Measurements from ENCODE around the gene RPL41.
"Not testable (repeated sequence)": the region's sequence is repeated elsewhere in the genome, so short reads cannot be mapped to it uniquely, and the experiment has no call there.

Gene RPL41

GRCh38 chr12:56104815-56105608 lies 11.4 kb upstream of the RPL41 start:
- ChIA-PET POLR2A (interaction anchor here (0.6 to 3.1 kb wide), 19 partner anchors 8 to 1810 kb away, joined by 3 to 56 read pairs (median 3); partner anchors contain the start of genes ANKRD52, DGKA, ERBB3 and ESYT1), CTCF (interaction anchor here (0.9 to 3.1 kb wide), 13 partner anchors 10 to 367 kb away, joined by 3 to 42 read pairs (median 4); partner anchors contain the start of genes RNF41, RPL41, SMARCC2 and ZC3H10)
- no peak for DNase-seq (ENCODE audit: extremely low spot score)
- no peak for TF ChIP-seq CTCF (IDR thresholded peaks at IDR 0.05; ENCODE audit: control extremely low read depth, extremely low read depth, low read depth, missing control alignments)

GRCh38 chr12:56105609-56105902 lies 10.9 kb upstream of the RPL41 start:
- no peak for TF ChIP-seq CTCF (IDR thresholded peaks at IDR 0.05; ENCODE audit: control extremely low read depth, extremely low read depth, low read depth, missing control alignments)
- POLR2A ChIA-PET = interaction anchor here (0.7 to 3.1 kb wide), 4 partner anchors 12 to 1810 kb away, joined by 3 to 56 read pairs (median 7); partner anchors contain the start of genes ESYT1, RPL41, SMARCC2 and ZC3H10
- CTCF ChIA-PET = interaction anchor here (1.0 to 3.1 kb wide), 6 partner anchors 11 to 110 kb away, joined by 3 to 42 read pairs (median 3); partner anchors contain the start of genes RPL41 and ZC3H10
- DNase-seq (ENCODE audit: extremely low spot score) = no peak

GRCh38 chr12:56107242-56107641 lies 9.2 kb upstream of the RPL41 start:
- TF ChIP-seq CTCF (IDR thresholded peaks at IDR 0.05; ENCODE audit: control extremely low read depth, extremely low read depth, low read depth, missing control alignments) = no peak
- ChIA-PET CTCF (interaction anchor here (1.1 to 3.4 kb wide), 5 partner anchors 9 to 369 kb away, joined by 3 to 25 read pairs (median 4); partner anchors contain the start of gene ZC3H10), POLR2A (interaction anchor here (0.6 kb wide), 1 partner anchor 209 kb away, joined by 3 read pairs; the partner anchor contains the start of gene CNPY2)
- no peak for DNase-seq (ENCODE audit: extremely low spot score)

GRCh38 chr12:56110571-56110970 lies 5.9 kb upstream of the RPL41 start:
- no peak for TF ChIP-seq CTCF (IDR thresholded peaks at IDR 0.05; ENCODE audit: control extremely low read depth, extremely low read depth, low read depth, missing control alignments)
- ChIA-PET CTCF (interaction anchor here (0.8 to 1.7 kb wide), 8 partner anchors 9 to 373 kb away, joined by 3 to 5 read pairs (median 3); partner anchors contain the start of genes COQ10A, MYL6B and SUOX), POLR2A (no interaction called here)
- DNase-seq (ENCODE audit: extremely low spot score) = no peak

GRCh38 chr12:56114084-56114483 lies 2.3 kb upstream of the RPL41 start:
- TF ChIP-seq CTCF (IDR thresholded peaks at IDR 0.05; ENCODE audit: control extremely low read depth, extremely low read depth, low read depth, missing control alignments) = no peak
- no peak for DNase-seq (ENCODE audit: extremely low spot score)
- ChIA-PET POLR2A (interaction anchor here (1.7 kb wide), 1 partner anchor 10 kb away, joined by 6 read pairs; the partner anchor contains the start of gene PA2G4), CTCF (interaction anchor here (7.5 kb wide), 1 partner anchor 10 kb away, joined by 42 read pairs; the partner anchor contains the start of gene PA2G4)

GRCh38 chr12:56115329-56115728 lies 1.1 kb upstream of the RPL41 start:
- DNase-seq (ENCODE audit: extremely low spot score) = no peak
- TF ChIP-seq CTCF (IDR thresholded peaks at IDR 0.05; ENCODE audit: control extremely low read depth, extremely low read depth, low read depth, missing control alignments) = no peak
- ChIA-PET CTCF (interaction anchor here (1.0 to 7.5 kb wide), 4 partner anchors 8 to 74 kb away, joined by 3 to 42 read pairs (median 4); partner anchors contain the start of genes PA2G4 and SMARCC2), POLR2A (interaction anchor here (1.0 to 5.0 kb wide), 2 partner anchors 11 to 12 kb away, joined by 3 to 56 read pairs; partner anchors contain the start of gene PA2G4)

- ChIA-PET POLR2A (interaction anchor here (0.6 to 5.0 kb wide), 12 partner anchors 10 to 321 kb away, joined by 3 to 56 read pairs (median 4); partner anchors contain the start of genes ESYT1, PA2G4 and SMARCC2), CTCF (interaction anchor here (1.5 to 14.7 kb wide), 11 partner anchors 9 to 520 kb away, joined by 5 to 243 read pairs (median 20); partner anchors contain the start of genes ANKRD52, ESYT1, PA2G4 and RNF41)
- not testable (repeated sequence) for DNase-seq (ENCODE audit: extremely low spot score)
These were observed 761 bp downstream of the RPL41 start for GRCh38 chr12:56117082-56117706.

All from GM10248 (cell line).